Right lobe of liver (tissue), 4 donors: ENCODE measurements around the gene ETS2.

Experiments used
- CTCF ChIP-seq, 4 donors: fragments of 200-600 bp in 3 of 4; fragments of 450-650 bp in 1 of 4; IDR thresholded peaks; one replicate each; pipeline versions ENCODE4 v1.5.1 to v1.8.0; 2016 to 2022; ENCODE audit warnings: antibody characterized with exemption in 4 of 4, mild to moderate bottlenecking in 2 of 4
- POLR2A ChIP-seq: fragments of 450-650 bp; IDR thresholded peaks from one replicate; pipeline ENCODE4 v1.6.1; 2017; ENCODE audit warnings: antibody characterized with exemption, mild to moderate bottlenecking
- donor health status: DM: no; HTN: no; CAD: no.
- donor health status: DM: no; HTN: no; CAD: no.
- donor health status: DM: no; HTN: yes; CAD: no.

DNA sequence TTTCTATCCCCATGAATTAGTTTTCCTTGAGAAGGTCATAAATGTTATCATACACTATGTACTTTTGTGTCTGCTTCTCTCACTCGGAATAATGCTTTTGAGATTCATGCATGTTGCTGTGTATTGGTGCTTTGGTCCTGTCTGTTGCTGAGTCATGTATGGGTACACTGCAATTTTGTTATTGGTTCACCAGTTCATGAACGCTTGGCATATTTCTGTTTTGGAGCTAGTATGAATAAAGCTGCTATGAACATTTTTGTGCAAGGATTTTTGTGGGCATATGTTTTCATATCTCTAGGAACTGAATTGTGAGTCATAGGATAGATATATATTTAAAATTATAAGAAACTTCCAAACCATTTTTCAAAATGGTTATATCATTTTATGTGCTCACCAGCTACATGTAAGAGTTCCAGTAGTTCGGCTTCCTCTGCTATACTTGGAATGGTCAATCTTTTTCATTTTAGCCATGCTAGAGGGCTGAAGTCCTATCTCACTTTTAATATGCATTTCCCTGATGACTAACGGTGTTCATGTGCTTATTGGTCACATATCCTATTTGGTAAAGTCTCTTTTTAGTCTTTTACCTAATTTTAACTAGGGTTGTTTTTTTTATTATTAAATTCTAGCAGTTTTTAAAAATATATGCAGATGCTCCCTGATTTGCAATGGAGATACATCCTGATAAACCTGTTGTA lies 38.2 kb downstream of the ETS2 start:
- no peak for TF ChIP-seq POLR2A
- TF ChIP-seq CTCF (IDR thresholded peaks at IDR 0.05), result no peak
